Tibial nerve (tissue), 4 donors: ENCODE measurements around the gene TMEM271.

ENCODE experiments used
- CTCF ChIP-seq, 5 experiments: fragments of 200-600 bp in 3 of 5; fragments of 450-650 bp in 2 of 5; sonication (generic) in 3 of 5; IDR thresholded peaks; one replicate each; pipeline ENCODE4 v1.5.1; 2016 to 2019; ENCODE audit warnings: antibody characterized with exemption in 5 of 5, mild to moderate bottlenecking in 3 of 5, moderate library complexity in 2 of 5
- EP300 ChIP-seq, 2 donors: sonication (generic); formaldehyde crosslinking; IDR thresholded peaks; one replicate each; pipeline ENCODE4 v1.6.1; 2017; ENCODE audit warnings: antibody characterized with exemption in 2 of 2, mild to moderate bottlenecking in 1 of 2

- no peak for TF ChIP-seq CTCF (IDR thresholded peaks at IDR 0.05)
- TF ChIP-seq EP300 (IDR thresholded peaks at IDR 0.05): no peak
Observed at GRCh38 chr4:535924-536281, 40.2 kb downstream of the TMEM271 start.
